ENCODE data around the gene CDHR2. TPM values are rescaled to one million over a fixed set of nuclear protein-coding genes. Genes with fewer than 3 reads are reported as not detected.
A peak's percentile ranks its signal among the peaks of the same experiment; 100 is the strongest.

The CDHR2 gene
- total RNA-seq, 2 experiments from 2014 or later, result 0.23 to 0.47 TPM

DNA sequence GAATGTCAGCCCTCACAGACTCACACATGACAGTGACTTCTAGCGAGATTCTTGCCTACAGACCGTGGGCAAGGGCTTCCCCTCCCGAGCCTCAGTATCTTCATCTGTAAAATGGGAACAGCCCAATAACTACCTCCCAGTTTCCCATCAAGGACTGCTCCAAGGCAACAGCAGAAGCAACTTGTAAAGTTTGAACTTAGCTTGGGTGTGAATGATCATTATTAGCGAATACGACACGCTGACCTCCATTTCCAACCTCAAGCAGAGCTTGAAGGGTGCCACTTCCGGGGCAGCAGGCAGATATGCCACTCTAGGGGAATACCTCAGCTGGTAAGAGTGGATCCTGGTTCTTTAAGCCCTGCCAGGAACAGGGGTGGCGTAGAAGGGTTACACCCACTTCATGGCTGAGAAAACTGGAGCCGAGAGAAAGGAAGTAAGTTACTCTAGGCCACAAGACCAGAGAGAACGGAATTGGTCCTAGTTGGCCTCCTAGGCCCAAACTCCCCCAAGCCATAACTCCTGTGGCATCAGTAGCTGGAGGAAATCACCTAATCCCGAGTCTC is 14.0 kb upstream of the CDHR2 start:
- peak overlapping the region; percentile 98 for H3K27ac Mint-ChIP-seq
- ChIA-PET CTCF (interaction anchor here (1.2 to 1.4 kb wide), 3 partner anchors 9 to 87 kb away, joined by 3 to 9 read pairs (median 8); partner anchors contain the start of gene FAF2), POLR2A (interaction anchor here (0.9 to 6.4 kb wide), 10 partner anchors 7 to 173 kb away, joined by 3 to 51 read pairs (median 7); partner anchors contain the start of genes CLTB, FAF2, HIGD2A and KIAA1191)
- ATAC-seq (no peak), DNase-seq (peak; percentile 53)
- no peaks in the 10 kb centered on the region for H3K9me3 Mint-ChIP-seq
- no peaks in the 10 kb centered on the region for H3K27me3 Mint-ChIP-seq
- peaks cover 57% of the 10 kb centered on the region for H3K4me1 Mint-ChIP-seq (ENCODE audit: low read depth)
- TF ChIP-seq, protein P1, sequence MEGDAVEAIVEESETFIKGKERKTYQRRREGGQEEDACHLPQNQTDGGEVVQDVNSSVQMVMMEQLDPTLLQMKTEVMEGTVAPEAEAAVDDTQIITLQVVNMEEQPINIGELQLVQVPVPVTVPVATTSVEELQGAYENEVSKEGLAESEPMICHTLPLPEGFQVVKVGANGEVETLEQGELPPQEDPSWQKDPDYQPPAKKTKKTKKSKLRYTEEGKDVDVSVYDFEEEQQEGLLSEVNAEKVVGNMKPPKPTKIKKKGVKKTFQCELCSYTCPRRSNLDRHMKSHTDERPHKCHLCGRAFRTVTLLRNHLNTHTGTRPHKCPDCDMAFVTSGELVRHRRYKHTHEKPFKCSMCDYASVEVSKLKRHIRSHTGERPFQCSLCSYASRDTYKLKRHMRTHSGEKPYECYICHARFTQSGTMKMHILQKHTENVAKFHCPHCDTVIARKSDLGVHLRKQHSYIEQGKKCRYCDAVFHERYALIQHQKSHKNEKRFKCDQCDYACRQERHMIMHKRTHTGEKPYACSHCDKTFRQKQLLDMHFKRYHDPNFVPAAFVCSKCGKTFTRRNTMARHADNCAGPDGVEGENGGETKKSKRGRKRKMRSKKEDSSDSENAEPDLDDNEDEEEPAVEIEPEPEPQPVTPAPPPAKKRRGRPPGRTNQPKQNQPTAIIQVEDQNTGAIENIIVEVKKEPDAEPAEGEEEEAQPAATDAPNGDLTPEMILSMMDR (IDR thresholded peaks at IDR 0.05), result no peak
- intact Hi-C loops (cut with micrococcal nuclease), result no loop called here
- H3K4me3 Mint-ChIP-seq, result peak overlapping the region; percentile 86
- H3K36me3 Mint-ChIP-seq (ENCODE audit: low read depth), result peaks cover 32% of the 10 kb centered on the region

DNA sequence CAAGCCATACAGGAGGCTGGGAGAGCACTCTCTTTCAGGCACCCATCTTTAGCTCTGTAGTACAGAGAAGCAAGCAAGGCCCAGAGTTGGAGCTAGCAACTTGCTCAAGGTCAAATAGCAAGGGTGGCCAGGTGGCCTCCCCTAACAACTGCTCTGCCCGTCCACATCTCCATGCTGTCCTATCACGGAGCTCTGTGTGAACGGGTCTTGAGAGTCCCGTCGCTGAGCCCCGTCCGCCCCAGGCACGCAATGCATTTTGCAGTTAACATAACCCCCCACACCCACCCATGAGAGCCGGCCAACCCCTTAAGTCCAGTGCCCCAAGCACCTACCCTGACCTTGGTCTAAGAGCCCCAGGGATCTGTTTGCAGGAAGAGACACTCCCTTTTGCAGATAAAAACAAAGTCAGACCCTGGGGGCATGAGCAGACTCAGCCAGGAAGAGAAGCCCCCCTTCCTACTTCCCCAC is 13.4 kb upstream of the CDHR2 start:
- ATAC-seq (no peak), DNase-seq (peak; percentile 49)
- peak overlapping the region; percentile 98 for H3K27ac Mint-ChIP-seq
- no peaks in the 10 kb centered on the region for H3K9me3 Mint-ChIP-seq
- no peaks in the 10 kb centered on the region for H3K27me3 Mint-ChIP-seq
- TF ChIP-seq, protein P1 (IDR thresholded peaks at IDR 0.05), result no peak
- H3K36me3 Mint-ChIP-seq (ENCODE audit: low read depth), result peaks cover 32% of the 10 kb centered on the region
- H3K4me3 Mint-ChIP-seq, result peak overlapping the region; percentile 86
- ChIA-PET CTCF (interaction anchor here (1.2 to 1.4 kb wide), 3 partner anchors 8 to 87 kb away, joined by 3 to 9 read pairs (median 8); partner anchors contain the start of gene FAF2), POLR2A (interaction anchor here (1.0 to 6.4 kb wide), 10 partner anchors 6 to 174 kb away, joined by 3 to 51 read pairs (median 11); partner anchors contain the start of genes CLTB, FAF2, HIGD2A and KIAA1191)
- intact Hi-C loops (cut with micrococcal nuclease), result no loop called here
- peaks cover 62% of the 10 kb centered on the region for H3K4me1 Mint-ChIP-seq (ENCODE audit: low read depth)

GRCh38 chr5:176536132-176536901 is 12.8 kb upstream of the CDHR2 start:
- DNase-seq, result peak; percentile 92
- H3K27me3 Mint-ChIP-seq, result no peaks in the 10 kb centered on the region
- no peaks in the 10 kb centered on the region for H3K9me3 Mint-ChIP-seq
- no peak for ATAC-seq
- H3K4me1 Mint-ChIP-seq (ENCODE audit: low read depth), result peaks cover 64% of the 10 kb centered on the region
- H3K4me3 Mint-ChIP-seq, result peak overlapping the region; percentile 86
- TF ChIP-seq, protein P1 (IDR thresholded peaks at IDR 0.05), result no peak
- ChIA-PET CTCF (interaction anchor here (1.2 to 1.4 kb wide), 2 partner anchors 8 to 88 kb away, joined by 8 to 9 read pairs; partner anchors contain the start of gene FAF2), POLR2A (interaction anchor here (0.9 to 6.4 kb wide), 12 partner anchors 6 to 174 kb away, joined by 3 to 51 read pairs (median 7); partner anchors contain the start of genes CLTB, FAF2, HIGD2A and KIAA1191)
- peak overlapping the region; percentile 98 for H3K27ac Mint-ChIP-seq
- intact Hi-C loops (cut with micrococcal nuclease), result no loop called here
- H3K36me3 Mint-ChIP-seq (ENCODE audit: low read depth), result peaks cover 27% of the 10 kb centered on the region

DNA sequence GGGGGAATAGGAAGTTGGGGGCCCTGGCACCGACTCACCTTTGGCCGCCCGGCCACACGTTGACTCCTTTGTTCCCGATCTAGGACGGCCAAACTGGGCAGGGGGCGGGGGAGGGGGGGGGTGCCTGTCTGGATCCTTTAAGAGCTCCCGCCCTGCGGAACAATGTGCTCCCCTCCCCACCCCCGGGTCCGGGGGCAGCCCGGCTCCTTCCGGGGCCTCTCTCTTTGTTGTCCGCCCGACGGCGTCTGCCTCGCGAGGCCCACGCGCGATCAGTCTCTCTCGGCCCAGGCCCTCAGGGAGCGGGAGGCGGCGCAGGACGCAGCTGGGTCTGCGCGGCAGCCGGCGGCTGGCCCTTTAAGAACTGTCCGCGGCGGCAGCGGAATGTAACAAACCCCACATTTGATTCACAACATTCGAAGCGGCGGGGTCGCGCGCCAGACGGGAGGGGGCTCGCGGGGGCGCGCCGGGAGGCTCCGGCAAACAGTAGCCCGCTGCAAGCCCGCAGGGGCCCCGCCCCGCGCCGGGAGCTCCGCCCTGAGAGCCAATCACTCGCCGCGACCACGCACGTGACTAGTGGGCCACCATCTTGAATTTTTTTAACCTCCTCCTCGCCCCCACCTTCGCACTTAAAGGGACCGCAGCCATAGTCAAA is 12.1 kb upstream of the CDHR2 start, which contains the start of gene RNF44:
Gene RNF44 (minus strand): TSS at position 501 of the 652 bp plus-strand sequence. CDS start 4,930 bp downstream, outside the sequence.
- Mint-ChIP-seq H3K36me3 (ENCODE audit: low read depth) (peaks cover 22% of the 10 kb centered on the region), H3K9me3 (no peaks in the 10 kb centered on the region), H3K27me3 (no peaks in the 10 kb centered on the region), H3K4me3 (peak within 1 kb of the TSS; percentile 86), H3K4me1 (ENCODE audit: low read depth) (peaks cover 65% of the 10 kb centered on the region), H3K27ac (peak within 1 kb of the TSS; percentile 98)
- POLR2A ChIA-PET, result interaction anchor here (0.7 to 4.5 kb wide), 9 partner anchors 9 to 121 kb away, joined by 3 to 21 read pairs (median 4); partner anchors contain the start of genes CDHR2, CLTB and FAF2
- DNase-seq (peak; percentile 100), ATAC-seq (peak; percentile 60)
- CTCF ChIA-PET, result interaction anchor here (1.2 to 1.7 kb wide), 4 partner anchors 10 to 121 kb away, joined by 3 to 6 read pairs (median 4); partner anchors contain the start of gene CLTB
- TF ChIP-seq, protein P1 (IDR thresholded peaks at IDR 0.05), result no peak
- intact Hi-C loops (cut with micrococcal nuclease), result loop anchor here (1.0 kb wide), 2 partner anchors 90 to 148 kb away; no protein-coding TSS in a partner anchor

All from activated CD8-positive, alpha-beta T cell treated with anti-CD3 and anti-CD28 coated beads for 36 hours (primary cell).